ENCODE measurements around the gene LMBRD1.
"Not testable (repeated sequence)": the region's sequence is repeated elsewhere in the genome, so short reads cannot be mapped to it uniquely, and the experiment has no call there.

Gene LMBRD1

GRCh38 chr6:69693762-69694161 is 103.0 kb downstream of the LMBRD1 start:
- Histone ChIP-seq H3K9me3 (ENCODE audit: severe bottlenecking) (no peaks in the 10 kb centered on the region), H3K27me3 (ENCODE audit: insufficient read depth, poor library complexity, severe bottlenecking) (no peaks in the 10 kb centered on the region), H3K4me1 (ENCODE audit: insufficient read depth, poor library complexity, severe bottlenecking) (no peaks in the 10 kb centered on the region), H3K27ac (ENCODE audit: poor library complexity, severe bottlenecking) (no peak overlapping the region), H3K4me3 (ENCODE audit: severe bottlenecking) (no peak overlapping the region), H3K36me3 (ENCODE audit: low read depth) (peaks cover 15% of the 10 kb centered on the region)
- ATAC-seq (ENCODE audit: low read depth) (no peak), DNase-seq (ENCODE audit: low spot score) (no peak)
- no peak for TF ChIP-seq CTCF (IDR thresholded peaks at IDR 0.05; ENCODE audit: poor library complexity, severe bottlenecking)

GRCh38 chr6:69690986-69691385 is 105.8 kb downstream of the LMBRD1 start:
- Histone ChIP-seq H3K36me3 (ENCODE audit: low read depth) (no peaks in the 10 kb centered on the region), H3K4me1 (ENCODE audit: insufficient read depth, poor library complexity, severe bottlenecking) (no peaks in the 10 kb centered on the region), H3K27me3 (ENCODE audit: insufficient read depth, poor library complexity, severe bottlenecking) (no peaks in the 10 kb centered on the region), H3K9me3 (ENCODE audit: severe bottlenecking) (no peaks in the 10 kb centered on the region), H3K27ac (ENCODE audit: poor library complexity, severe bottlenecking) (no peak overlapping the region), H3K4me3 (ENCODE audit: severe bottlenecking) (no peak overlapping the region)
- ATAC-seq (ENCODE audit: low read depth) (no peak), DNase-seq (ENCODE audit: low spot score) (no peak)
- TF ChIP-seq CTCF (IDR thresholded peaks at IDR 0.05; ENCODE audit: poor library complexity, severe bottlenecking): no peak

- no peaks in the 10 kb centered on the region for H3K4me1 ChIP-seq (ENCODE audit: insufficient read depth, poor library complexity, severe bottlenecking)
- no peak for TF ChIP-seq CTCF (IDR thresholded peaks at IDR 0.05; ENCODE audit: poor library complexity, severe bottlenecking)
- ATAC-seq (ENCODE audit: low read depth): no peak
- no peak overlapping the region for H3K4me3 ChIP-seq (ENCODE audit: severe bottlenecking)
- H3K27me3 ChIP-seq (ENCODE audit: insufficient read depth, poor library complexity, severe bottlenecking): no peaks in the 10 kb centered on the region
- no peaks in the 10 kb centered on the region for H3K9me3 ChIP-seq (ENCODE audit: severe bottlenecking)
- H3K27ac ChIP-seq (ENCODE audit: poor library complexity, severe bottlenecking): no peak overlapping the region
- no peak for DNase-seq (ENCODE audit: low spot score)
- H3K36me3 ChIP-seq (ENCODE audit: low read depth): peaks cover 2% of the 10 kb centered on the region; the same call in 1 of the 2 replicates
These were observed 116.5 kb downstream of the LMBRD1 start for GRCh38 chr6:69680302-69680701.

GRCh38 chr6:69673298-69673697 is 123.5 kb downstream of the LMBRD1 start:
- TF ChIP-seq CTCF (IDR thresholded peaks at IDR 0.05; ENCODE audit: poor library complexity, severe bottlenecking): no peak
- DNase-seq (ENCODE audit: low spot score): no peak

GRCh38 chr6:69668916-69669315 is 127.9 kb downstream of the LMBRD1 start:
- H3K4me3 ChIP-seq (ENCODE audit: severe bottlenecking): no peak overlapping the region
- DNase-seq (ENCODE audit: low spot score): no peak
- peaks cover 4% of the 10 kb centered on the region for H3K27me3 ChIP-seq (ENCODE audit: insufficient read depth, poor library complexity, severe bottlenecking)
- H3K27ac ChIP-seq (ENCODE audit: poor library complexity, severe bottlenecking): no peak overlapping the region
- TF ChIP-seq CTCF (IDR thresholded peaks at IDR 0.05; ENCODE audit: poor library complexity, severe bottlenecking): no peak
- no peak for ATAC-seq (ENCODE audit: low read depth)
- no peaks in the 10 kb centered on the region for H3K36me3 ChIP-seq (ENCODE audit: low read depth)
- H3K9me3 ChIP-seq (ENCODE audit: severe bottlenecking): no peaks in the 10 kb centered on the region
- H3K4me1 ChIP-seq (ENCODE audit: insufficient read depth, poor library complexity, severe bottlenecking): no peaks in the 10 kb centered on the region

More at GRCh38 chr6:69673298-69673697, 123.5 kb downstream of the LMBRD1 start:
- no peak for ATAC-seq (ENCODE audit: low read depth)
- peaks cover 4% of the 10 kb centered on the region; the same call in 1 of the 2 replicates for H3K36me3 ChIP-seq (ENCODE audit: low read depth)
- no peaks in the 10 kb centered on the region for H3K27me3 ChIP-seq (ENCODE audit: insufficient read depth, poor library complexity, severe bottlenecking)
- H3K4me1 ChIP-seq (ENCODE audit: insufficient read depth, poor library complexity, severe bottlenecking): no peaks in the 10 kb centered on the region
- H3K27ac ChIP-seq (ENCODE audit: poor library complexity, severe bottlenecking): no peak overlapping the region
- no peak overlapping the region for H3K4me3 ChIP-seq (ENCODE audit: severe bottlenecking)
- no peaks in the 10 kb centered on the region for H3K9me3 ChIP-seq (ENCODE audit: severe bottlenecking)

- H3K27ac ChIP-seq (ENCODE audit: poor library complexity, severe bottlenecking); H3K4me1 ChIP-seq (ENCODE audit: insufficient read depth, poor library complexity, severe bottlenecking); DNase-seq (ENCODE audit: low spot score); H3K4me3 ChIP-seq (ENCODE audit: severe bottlenecking); H3K36me3 ChIP-seq (ENCODE audit: low read depth); H3K9me3 ChIP-seq (ENCODE audit: severe bottlenecking); H3K27me3 ChIP-seq (ENCODE audit: insufficient read depth, poor library complexity, severe bottlenecking); ATAC-seq (ENCODE audit: low read depth): not testable (repeated sequence)
These were observed 130.0 kb downstream of the LMBRD1 start for GRCh38 chr6:69666779-69667178.

All from RWPE2 (cell line).